Stimulated activated naive B cell treated with anti-CD40 and anti-IgM and Interleukin-4, amounts not matched to agents 10 μg/mL and 1 μg/mL and 100 μg/mL, for 72 hours (primary cell): ENCODE results near the gene NOS1.
"Not testable (repeated sequence)": the region's sequence is repeated elsewhere in the genome, so short reads cannot be mapped to it uniquely, and the experiment has no call there.

Experiments used
- ATAC-seq, 2 donors: fragments of 150-1000 bp; cut with Tn5 transposase; replicated peaks; 2 replicates each; pipeline ENCODE4 v1.10.0; 2021; ENCODE audit warnings: moderate library complexity in 1 of 2
- DNase-seq: peaks from one replicate; pipeline ENCODE4 v3.0.0; 2021
- H3K27ac Mint-ChIP-seq: one replicate; pipeline ENCODE4 v1.8.0; 2022; ENCODE audit warnings: mild to moderate bottlenecking, mixed read lengths
- H3K27me3 Mint-ChIP-seq, 2 donors: one replicate each; pipeline ENCODE4 v1.8.0; 2022; ENCODE audit warnings: mixed read lengths in 2 of 2
- H3K36me3 Mint-ChIP-seq, 2 donors: one replicate each; pipeline ENCODE4 v1.8.0; 2022; ENCODE audit warnings: mixed read lengths in 2 of 2, mild to moderate bottlenecking in 1 of 2
- H3K4me1 Mint-ChIP-seq, 2 donors: one replicate each; pipeline ENCODE4 v1.8.0; 2022; ENCODE audit warnings: mixed read lengths in 2 of 2, mild to moderate bottlenecking in 1 of 2
- H3K4me3 Mint-ChIP-seq, 2 donors: one replicate each; pipeline ENCODE4 v1.8.0; 2022; ENCODE audit warnings: mild to moderate bottlenecking in 2 of 2, mixed read lengths in 2 of 2, moderate library complexity in 1 of 2
- H3K9me3 Mint-ChIP-seq, 2 donors: one replicate each; pipeline ENCODE4 v1.8.0; 2022; ENCODE audit warnings: mixed read lengths in 2 of 2, mild to moderate bottlenecking in 1 of 2

NOS1 gene

DNA sequence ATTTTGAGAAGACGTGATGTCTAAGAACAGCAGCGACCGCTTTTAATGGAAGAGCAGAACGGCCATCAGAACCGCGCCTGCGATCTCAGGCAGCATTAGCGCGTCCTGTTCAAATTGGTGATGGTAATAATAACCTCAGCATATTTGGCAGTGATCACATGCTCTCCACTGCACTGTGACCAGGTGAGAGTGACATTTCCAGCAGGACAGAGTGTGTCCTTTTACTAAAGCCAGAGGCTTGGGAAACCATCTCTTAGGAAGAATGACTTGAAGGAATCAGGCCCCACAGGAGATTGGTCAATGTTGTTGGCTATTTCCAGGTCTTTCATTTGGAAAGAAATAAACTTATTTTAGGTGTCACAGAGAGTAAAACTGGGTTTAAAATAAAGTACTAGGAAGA is 119.7 kb downstream of the NOS1 start:
- Mint-ChIP-seq H3K4me1 (no peaks in the 10 kb centered on the region), H3K27me3 (peaks cover 8 to 18% of the 10 kb centered on the region in 2 donors), H3K9me3 (peaks cover 0 to 5% of the 10 kb centered on the region in 2 donors), H3K27ac (no peak overlapping the region), H3K36me3 (no peaks in the 10 kb centered on the region), H3K4me3 (no peak overlapping the region)
- DNase-seq (no peak), ATAC-seq (no peak)

DNA sequence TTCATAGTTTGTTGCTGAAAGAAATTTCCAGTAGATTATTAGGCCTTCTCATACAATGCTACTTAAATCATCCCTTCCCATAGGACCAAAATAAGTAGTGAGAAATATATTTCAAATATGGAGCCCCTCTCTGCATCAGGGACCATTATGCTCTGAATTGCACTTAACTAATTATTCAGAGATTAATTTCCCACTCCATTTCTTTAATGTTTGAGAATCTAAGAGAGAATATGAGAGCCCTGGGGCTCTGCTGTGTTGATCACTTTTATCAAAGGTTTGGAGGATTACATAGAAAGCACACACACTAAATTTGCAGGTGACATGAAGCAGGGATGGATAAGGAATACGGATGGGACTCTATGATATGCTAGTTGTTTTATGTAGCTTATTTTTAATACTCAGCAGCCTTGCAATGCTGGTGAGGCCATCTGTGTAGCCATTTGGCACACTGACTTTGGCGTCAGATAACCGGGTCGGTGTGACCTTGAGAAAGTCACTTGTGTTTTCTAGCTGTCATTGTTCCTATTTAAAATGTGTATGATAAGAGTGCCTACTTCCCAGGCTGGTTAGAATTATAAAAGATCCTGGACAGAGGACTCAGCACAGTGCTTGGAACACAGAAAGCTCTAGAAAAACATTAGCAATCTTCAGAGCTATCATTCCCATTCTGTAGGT is 121.2 kb downstream of the NOS1 start:
- Mint-ChIP-seq H3K36me3 (no peaks in the 10 kb centered on the region), H3K9me3 (peaks cover 0 to 5% of the 10 kb centered on the region in 2 donors), H3K4me3 (no peak overlapping the region), H3K27ac (no peak overlapping the region), H3K4me1 (peaks cover 0 to 1% of the 10 kb centered on the region in 2 donors), H3K27me3 (peaks cover 8 to 19% of the 10 kb centered on the region in 2 donors)
- DNase-seq = no peak
- ATAC-seq = no peak

DNA sequence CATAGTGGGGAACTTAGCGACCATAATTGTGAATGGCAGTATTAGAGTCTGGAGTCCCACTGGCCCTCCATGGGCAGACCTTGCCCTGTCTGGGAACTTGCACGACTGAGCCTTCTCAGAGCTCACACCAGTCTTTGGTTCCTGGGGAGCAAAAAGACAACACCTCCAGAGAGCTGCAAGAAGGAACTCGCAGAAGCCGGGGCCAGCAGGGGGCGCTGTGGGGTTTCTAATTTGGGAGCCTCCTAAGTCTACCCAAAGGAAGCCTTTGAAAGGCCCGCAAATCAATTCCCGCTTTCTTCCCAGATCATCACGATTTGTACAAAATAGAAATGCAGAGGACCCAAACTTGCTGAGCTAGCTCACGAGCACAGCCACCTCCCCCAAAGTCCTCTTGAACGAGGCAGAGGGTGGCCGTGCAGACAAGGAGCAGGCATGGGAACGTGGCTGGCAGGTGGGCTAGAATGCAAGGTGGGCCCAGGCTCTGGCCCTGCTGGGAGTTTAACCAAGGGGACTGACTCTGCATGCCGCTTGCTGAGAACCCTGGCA is 124.9 kb downstream of the NOS1 start:
- peak; percentile 63 to 70 for ATAC-seq
- Mint-ChIP-seq H3K27ac (no peak overlapping the region), H3K36me3 (no peaks in the 10 kb centered on the region), H3K4me3 (no peak overlapping the region), H3K9me3 (no peaks in the 10 kb centered on the region), H3K4me1 (peaks cover 0 to 1% of the 10 kb centered on the region in 2 donors), H3K27me3 (peaks cover 15 to 16% of the 10 kb centered on the region in 2 donors)
- DNase-seq = peak; percentile 32

DNA sequence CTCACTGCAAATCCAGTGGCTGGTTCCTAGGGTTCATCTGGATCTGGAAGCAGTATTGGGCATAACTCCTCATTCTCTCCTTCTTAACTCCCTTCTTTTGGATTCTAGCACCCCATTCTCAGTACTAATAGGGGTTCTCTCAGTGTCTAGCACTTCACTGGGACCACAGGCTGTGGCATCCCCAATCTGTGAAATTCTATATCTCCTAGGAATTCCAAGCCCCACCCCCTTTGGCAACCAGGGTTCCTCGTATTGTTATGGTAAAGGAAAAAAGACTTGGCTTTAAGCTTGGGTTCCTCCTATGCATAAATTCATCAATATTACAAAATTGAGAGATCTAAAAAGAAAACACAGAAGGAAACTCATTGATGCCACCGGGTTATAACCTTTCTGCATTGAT is 126.2 kb downstream of the NOS1 start:
- Mint-ChIP-seq H3K27me3 (peaks cover 15 to 22% of the 10 kb centered on the region in 2 donors), H3K27ac (no peak overlapping the region), H3K4me1 (peaks cover 0 to 1% of the 10 kb centered on the region in 2 donors), H3K36me3 (no peaks in the 10 kb centered on the region), H3K9me3 (no peaks in the 10 kb centered on the region), H3K4me3 (no peak overlapping the region)
- ATAC-seq (no peak), DNase-seq (no peak)

DNA sequence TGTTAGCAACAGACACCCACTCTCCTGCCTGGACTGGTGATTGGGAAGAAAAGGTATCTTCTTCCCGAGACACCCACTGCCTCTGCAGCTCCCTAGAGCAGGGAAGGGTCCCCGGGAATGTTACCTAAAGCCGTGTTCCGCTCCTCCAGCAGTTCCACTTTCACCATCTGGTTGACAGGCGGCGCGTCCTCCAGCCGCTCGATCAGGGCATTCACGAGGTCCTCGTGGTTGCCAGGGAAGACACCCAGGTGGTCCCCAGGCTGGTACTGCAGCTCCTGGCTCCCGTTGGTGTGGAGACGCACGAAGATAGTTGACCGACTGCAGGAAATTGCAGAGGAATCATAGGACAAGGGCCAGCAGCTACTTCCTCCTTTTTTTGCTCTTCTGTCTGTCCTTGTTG is 127.0 kb downstream of the NOS1 start:
- H3K27ac Mint-ChIP-seq = no peak overlapping the region
- ATAC-seq = no peak
- peaks cover 0 to 1% of the 10 kb centered on the region in 2 donors for H3K4me1 Mint-ChIP-seq

DNA sequence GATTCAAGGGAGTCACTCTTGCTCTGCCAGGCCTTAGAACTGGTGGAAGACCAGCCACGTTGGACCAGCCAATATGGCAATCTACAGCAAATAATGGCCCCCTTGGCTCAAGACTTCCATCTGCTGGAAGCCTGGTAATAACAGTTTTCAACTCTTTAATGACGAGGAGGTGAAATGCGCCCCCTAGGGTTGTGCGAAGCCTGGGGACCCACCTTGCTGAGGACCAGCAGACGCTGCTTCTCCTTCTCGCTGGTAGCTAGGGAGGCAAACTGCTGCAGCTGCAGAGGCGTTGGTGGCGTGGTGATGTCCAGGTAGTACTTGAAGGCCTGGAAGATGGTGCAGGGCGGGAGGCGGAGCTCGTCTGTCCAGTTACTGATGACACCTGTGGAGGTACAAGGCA is 129.7 kb downstream of the NOS1 start:
- H3K27ac Mint-ChIP-seq = no peak overlapping the region
- H3K9me3 Mint-ChIP-seq = no peaks in the 10 kb centered on the region
- no peaks in the 10 kb centered on the region for H3K36me3 Mint-ChIP-seq
- no peak for ATAC-seq
- H3K27me3 Mint-ChIP-seq = peaks cover 27 to 29% of the 10 kb centered on the region in 2 donors
- no peak overlapping the region for H3K4me3 Mint-ChIP-seq
- peaks cover 0 to 1% of the 10 kb centered on the region in 2 donors for H3K4me1 Mint-ChIP-seq
- no peak for DNase-seq

More for the DNA sequence above, 127.0 kb downstream of the NOS1 start:
- no peak overlapping the region for H3K4me3 Mint-ChIP-seq
- H3K9me3 Mint-ChIP-seq = no peaks in the 10 kb centered on the region
- DNase-seq = no peak
- peaks cover 15 to 23% of the 10 kb centered on the region in 2 donors for H3K27me3 Mint-ChIP-seq
- no peaks in the 10 kb centered on the region for H3K36me3 Mint-ChIP-seq

DNA sequence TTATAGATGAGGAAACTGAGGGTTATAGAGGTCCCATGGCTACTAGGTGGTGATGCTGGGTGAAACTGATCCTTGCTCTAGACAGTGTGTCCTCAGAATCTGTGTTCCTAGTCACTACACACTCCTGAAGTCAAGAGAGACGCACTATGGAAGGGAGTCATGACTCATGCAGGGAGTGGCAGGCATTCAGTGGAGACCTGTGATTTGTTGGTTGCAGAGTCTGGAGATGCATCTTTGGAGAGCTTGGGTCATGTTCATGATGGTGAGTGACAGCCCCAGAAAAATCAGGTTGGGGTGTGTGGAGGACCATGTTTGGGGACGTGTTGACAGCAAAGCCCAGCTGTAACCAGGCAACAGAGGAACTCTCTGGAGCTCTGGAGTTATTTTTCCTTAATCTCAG is 133.2 kb downstream of the NOS1 start:
- H3K27ac Mint-ChIP-seq = no peak overlapping the region
- no peaks in the 10 kb centered on the region for H3K4me1 Mint-ChIP-seq
- DNase-seq (no peak), ATAC-seq (no peak)
- H3K9me3 Mint-ChIP-seq = no peaks in the 10 kb centered on the region
- no peaks in the 10 kb centered on the region for H3K36me3 Mint-ChIP-seq
- no peak overlapping the region for H3K4me3 Mint-ChIP-seq
- H3K27me3 Mint-ChIP-seq = peaks cover 14 to 21% of the 10 kb centered on the region in 2 donors

DNA sequence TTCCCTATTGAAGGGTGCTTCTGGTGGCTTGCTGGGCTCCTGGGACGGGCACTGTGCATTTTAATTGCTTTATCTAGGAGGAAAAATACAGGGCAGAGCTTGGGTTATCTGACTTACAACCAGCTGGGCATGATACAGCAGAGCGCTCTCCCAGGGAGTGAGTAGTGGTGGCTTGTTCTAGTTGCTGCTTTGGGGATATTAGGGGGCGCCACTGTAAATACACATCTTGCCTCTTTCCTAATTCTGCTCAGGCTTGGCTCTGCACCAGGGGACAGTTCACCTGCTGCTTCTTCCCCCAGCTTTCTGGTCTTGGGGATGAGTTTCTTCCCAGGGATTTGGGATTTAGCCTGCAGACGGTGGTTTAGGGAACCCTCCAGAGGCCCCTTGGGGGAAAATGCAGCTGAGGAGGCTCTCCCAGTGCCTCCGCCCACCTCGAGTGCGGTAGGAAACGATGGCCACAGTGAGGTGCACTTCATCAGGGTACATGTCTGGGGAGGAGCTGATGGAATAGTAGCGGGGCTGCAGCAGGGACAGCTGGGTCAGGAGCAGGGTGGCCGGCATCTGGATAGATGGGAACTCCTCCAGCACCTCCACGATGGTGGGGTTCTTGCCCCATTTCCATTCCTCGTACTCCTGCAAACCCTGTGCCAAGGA is 134.3 kb downstream of the NOS1 start:
- DNase-seq (no peak), ATAC-seq (no peak)
- H3K4me3 Mint-ChIP-seq = no peak overlapping the region
- no peaks in the 10 kb centered on the region for H3K4me1 Mint-ChIP-seq
- no peaks in the 10 kb centered on the region for H3K36me3 Mint-ChIP-seq
- peaks cover 14 to 15% of the 10 kb centered on the region in 2 donors for H3K27me3 Mint-ChIP-seq
- no peak overlapping the region for H3K27ac Mint-ChIP-seq
- H3K9me3 Mint-ChIP-seq = no peaks in the 10 kb centered on the region

DNA sequence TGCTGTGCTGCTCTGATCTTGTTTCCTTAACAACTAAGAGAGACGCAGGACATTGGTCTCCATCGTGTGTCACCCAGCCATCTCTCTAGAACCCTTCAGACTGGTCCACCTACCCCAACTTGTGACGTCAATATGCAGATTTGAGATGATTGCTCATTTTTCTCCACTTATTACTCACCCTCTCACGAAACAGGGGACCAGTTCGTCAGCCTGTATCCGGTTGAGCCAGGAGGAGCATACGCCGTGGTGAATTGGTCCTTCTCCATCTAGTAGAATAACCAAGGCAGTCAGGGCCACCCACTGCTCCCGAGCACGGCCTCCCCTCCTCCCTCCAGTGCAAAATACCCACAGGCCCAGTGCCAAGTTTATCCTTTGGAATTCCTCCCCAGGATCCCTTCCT is 134.9 kb downstream of the NOS1 start:
- H3K4me3 Mint-ChIP-seq = no peak overlapping the region
- no peaks in the 10 kb centered on the region for H3K9me3 Mint-ChIP-seq
- H3K27ac Mint-ChIP-seq = no peak overlapping the region
- DNase-seq (no peak), ATAC-seq (no peak)
- peaks cover 11 to 14% of the 10 kb centered on the region in 2 donors for H3K27me3 Mint-ChIP-seq
- H3K4me1 Mint-ChIP-seq = no peaks in the 10 kb centered on the region
- no peaks in the 10 kb centered on the region for H3K36me3 Mint-ChIP-seq

DNA sequence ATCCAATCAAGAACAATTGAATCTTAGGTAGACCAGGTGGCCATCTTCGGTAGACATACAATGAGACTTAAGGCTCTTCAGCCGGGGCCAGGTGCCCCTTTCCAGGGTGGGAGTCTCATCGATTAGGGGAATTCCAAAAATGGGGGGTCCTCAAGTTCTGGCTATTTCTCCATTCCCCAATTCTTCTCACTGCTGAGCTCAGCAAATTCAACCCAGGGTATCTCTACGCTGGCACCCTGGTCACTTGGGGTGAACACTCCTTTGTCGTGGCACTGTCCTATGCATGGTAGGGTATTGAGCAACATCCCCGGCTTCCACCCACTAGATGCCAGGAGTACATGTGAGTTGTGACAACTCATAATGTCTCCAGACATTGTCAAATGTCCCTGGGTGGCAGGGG is 136.2 kb downstream of the NOS1 start:
- Mint-ChIP-seq H3K4me3 (no peak overlapping the region), H3K9me3 (no peaks in the 10 kb centered on the region)

DNA sequence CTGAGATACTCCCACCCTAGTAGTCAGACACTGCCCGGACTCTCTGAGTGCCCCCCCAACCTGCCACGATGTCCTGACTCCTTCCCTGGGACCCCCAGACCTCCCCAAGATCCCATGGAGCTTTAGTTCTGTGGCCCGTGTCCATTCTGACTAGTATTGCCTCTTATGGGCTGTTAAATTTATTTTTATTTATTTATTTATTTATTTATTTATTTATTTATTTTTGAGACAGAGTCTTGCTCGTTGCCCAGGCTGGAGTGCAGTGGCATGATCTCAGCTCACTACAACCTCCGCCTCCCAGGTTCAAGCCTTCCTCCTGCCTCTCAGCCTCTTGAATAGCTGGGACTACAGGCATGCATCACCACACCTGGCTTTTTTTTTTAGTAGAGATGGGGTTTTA is 140.5 kb downstream of the NOS1 start:
- H3K27ac Mint-ChIP-seq, H3K36me3 Mint-ChIP-seq, H3K4me3 Mint-ChIP-seq, DNase-seq, H3K9me3 Mint-ChIP-seq, ATAC-seq, H3K4me1 Mint-ChIP-seq: not testable (repeated sequence)
- H3K27me3 Mint-ChIP-seq = peaks cover 21 to 41% of the 10 kb centered on the region in 2 donors

More for the DNA sequence above, 136.2 kb downstream of the NOS1 start:
- Mint-ChIP-seq H3K27me3 (peaks cover 7 to 18% of the 10 kb centered on the region in 2 donors), H3K36me3 (no peaks in the 10 kb centered on the region), H3K27ac (no peak overlapping the region), H3K4me1 (no peaks in the 10 kb centered on the region)
- DNase-seq (no peak), ATAC-seq (no peak)

DNA sequence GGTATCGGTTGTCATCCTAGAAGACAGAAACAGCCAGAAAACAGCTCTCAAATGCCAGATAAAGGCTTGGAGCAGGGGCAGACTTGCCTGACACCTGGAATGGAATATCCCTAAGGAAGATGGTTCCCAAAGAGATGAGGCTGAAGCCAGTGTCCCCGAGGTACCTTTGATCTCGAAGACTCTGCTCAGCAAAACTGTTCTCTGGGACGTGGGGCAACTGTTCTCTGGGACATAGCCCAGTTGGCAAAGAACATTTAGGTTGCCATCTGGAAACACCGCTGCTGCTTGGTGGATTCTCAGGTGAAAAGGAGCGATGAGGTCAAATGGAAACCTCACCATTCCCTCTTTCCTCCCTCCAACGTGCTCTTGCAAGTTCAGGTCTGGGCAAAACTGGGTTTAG is 143.3 kb downstream of the NOS1 start:
- DNase-seq (no peak), ATAC-seq (no peak)
- Mint-ChIP-seq H3K4me3 (no peak overlapping the region), H3K9me3 (no peaks in the 10 kb centered on the region), H3K4me1 (no peaks in the 10 kb centered on the region), H3K36me3 (no peaks in the 10 kb centered on the region), H3K27ac (no peak overlapping the region), H3K27me3 (peaks cover 21 to 41% of the 10 kb centered on the region in 2 donors)

DNA sequence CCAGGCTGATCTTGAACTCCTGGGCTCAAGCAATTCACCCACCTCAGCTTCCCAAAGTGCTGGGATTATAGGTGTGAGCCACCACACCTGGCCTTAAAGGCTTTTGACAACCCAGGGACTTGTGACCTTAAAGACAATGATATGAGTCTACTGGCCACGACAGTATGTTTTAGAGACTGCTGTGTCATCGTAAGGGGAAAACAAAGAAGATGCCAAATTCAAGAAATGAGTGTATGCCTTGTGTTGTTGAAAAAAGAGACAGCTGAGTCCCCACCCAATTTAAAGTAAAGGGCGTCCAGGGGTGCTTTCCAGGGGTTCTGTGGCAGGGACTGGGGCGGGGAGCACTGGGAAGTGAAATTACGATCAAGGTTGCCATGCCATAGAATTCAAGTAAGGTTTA is 144.7 kb downstream of the NOS1 start:
- DNase-seq = no peak
- Mint-ChIP-seq H3K4me1 (no peaks in the 10 kb centered on the region), H3K4me3 (no peak overlapping the region), H3K9me3 (no peaks in the 10 kb centered on the region), H3K36me3 (no peaks in the 10 kb centered on the region), H3K27ac (no peak overlapping the region), H3K27me3 (peaks cover 22 to 43% of the 10 kb centered on the region in 2 donors)
- ATAC-seq = no peak

DNA sequence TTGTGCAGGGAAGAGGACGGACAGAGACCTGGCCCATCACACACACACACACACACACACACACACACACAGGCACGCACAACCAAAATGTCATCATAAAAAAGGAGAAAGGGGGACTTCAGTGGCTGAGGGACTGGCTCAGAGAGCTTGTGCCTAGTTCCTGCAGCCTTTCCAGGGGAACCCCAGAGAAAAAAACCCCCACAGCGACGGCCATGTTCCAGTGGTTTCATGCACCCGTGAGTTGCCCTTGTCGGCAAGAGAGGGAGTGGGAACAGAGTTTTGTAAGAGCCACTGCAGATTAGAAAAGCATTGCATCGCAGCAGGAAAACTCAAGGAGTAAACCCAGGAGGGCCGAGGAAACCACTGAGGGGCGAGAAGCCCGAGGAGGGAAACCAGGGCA is 146.6 kb downstream of the NOS1 start:
- Mint-ChIP-seq H3K27ac (no peak overlapping the region), H3K27me3 (peaks cover 25 to 43% of the 10 kb centered on the region in 2 donors), H3K4me3 (no peak overlapping the region), H3K4me1 (no peaks in the 10 kb centered on the region), H3K9me3 (no peaks in the 10 kb centered on the region), H3K36me3 (no peaks in the 10 kb centered on the region)
- ATAC-seq (peak in 1 of 2 donors; percentile 56), DNase-seq (peak; percentile 3)

DNA sequence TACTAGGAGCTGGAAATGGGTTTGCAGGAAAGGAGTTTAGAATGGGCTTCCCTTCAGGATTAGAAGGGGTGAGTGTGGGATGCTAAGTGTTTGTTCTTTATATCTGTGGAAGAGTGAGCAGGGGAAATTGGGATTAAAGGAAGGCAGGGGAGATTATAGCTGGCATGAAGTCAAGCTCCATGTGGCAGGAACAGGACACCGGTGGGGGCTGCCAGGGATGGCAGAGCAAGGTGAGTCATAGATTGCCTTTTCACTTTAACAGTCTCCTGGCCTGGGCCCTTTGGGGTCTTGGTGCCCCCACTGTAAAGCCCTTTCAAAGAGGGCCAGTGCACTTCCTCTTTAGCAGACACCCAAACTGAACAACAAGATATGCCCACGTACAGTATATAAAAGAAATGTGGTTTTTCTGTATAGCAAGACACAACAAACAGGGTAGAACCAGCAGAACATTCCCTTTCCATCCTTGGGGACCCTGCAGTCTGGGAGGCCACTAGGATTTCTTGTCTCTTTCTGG is 148.1 kb downstream of the NOS1 start:
- H3K4me1 Mint-ChIP-seq = no peaks in the 10 kb centered on the region
- no peaks in the 10 kb centered on the region for H3K9me3 Mint-ChIP-seq
- H3K4me3 Mint-ChIP-seq = no peak overlapping the region
- H3K27me3 Mint-ChIP-seq = peaks cover 22 to 29% of the 10 kb centered on the region in 2 donors
- H3K27ac Mint-ChIP-seq = no peak overlapping the region
- no peak for DNase-seq
- ATAC-seq = no peak
- no peaks in the 10 kb centered on the region for H3K36me3 Mint-ChIP-seq
